Measurements from ENCODE around the gene MZT2A.
"Not testable (repeated sequence)": the region's sequence is repeated elsewhere in the genome, so short reads cannot be mapped to it uniquely, and the experiment has no call there.

The MZT2A gene

DNA sequence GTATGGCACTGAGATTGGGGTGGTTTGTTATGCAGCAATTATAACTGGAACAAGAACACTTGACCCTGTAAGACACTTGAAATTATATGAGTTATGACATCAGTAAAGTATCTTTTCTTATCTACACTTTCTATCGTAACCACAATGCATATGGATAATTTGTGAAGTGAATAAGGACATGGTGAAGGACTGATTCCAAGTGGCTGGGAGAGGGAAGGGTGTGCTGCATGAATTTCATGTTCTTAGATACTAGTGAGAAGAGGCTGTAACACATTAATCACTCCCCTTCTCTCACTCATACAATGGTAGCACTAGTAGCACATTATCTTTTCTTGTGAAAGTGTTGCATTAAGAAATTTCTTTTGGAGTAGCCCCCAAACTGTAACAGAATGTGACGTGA, 37.3 kb downstream of the MZT2A start:
- DNase-seq (ENCODE audit: low read depth), result not testable (repeated sequence)

DNA sequence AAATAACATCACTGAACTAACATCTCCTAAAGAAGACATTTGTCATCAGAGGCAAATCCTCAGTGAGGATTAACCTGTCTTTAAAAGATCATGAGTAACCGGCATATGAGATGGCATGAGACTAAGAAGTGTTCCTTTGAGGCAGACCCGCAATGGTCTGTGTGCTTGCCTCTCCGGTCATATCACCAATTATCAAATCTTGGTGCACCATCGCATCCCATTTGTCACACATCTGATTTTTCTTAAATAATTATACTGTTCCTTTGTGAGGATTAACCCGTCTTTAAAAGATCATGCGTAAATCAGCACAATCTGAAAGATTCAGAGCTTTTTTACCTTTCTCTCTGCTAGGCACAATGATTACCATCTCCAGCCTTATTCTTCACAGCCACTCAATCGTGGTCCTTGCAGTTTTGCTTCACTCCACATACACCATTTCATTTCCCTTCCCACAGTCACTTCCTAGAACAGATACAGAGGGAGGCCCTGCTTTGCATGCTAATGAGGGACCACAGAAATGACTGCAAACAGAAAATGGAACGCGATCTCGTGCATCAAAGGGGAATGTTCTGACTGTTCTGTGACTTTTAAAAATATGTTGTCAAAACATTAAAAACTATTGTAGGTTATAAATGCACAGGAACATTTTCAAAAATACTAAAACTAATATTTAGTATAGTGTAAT, 40.8 kb downstream of the MZT2A start:
- not testable (repeated sequence) for DNase-seq (ENCODE audit: low read depth)

GRCh38 chr2:131447981-131448380, 44.2 kb downstream of the MZT2A start:
- not testable (repeated sequence) for DNase-seq (ENCODE audit: low read depth)

DNA sequence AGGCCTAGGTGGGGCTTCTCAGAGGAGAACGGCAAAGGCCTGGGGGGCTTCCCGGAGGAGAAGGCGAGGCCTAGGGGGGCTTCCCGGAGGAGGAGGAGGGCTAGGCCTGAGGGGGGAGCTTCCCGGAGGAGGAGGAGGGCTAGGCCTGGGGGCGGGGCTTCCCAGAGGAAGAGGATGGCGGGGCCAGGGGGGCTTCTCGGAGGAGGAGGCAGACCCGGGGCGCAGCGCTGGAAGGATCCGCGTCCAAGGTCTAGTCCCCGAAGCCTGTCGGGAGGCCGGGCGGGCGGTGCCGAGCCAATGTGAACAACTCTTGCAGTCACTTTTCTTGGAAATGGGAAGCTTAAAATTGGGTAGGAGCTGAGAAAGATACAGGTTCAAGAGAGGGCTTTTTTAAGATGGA, 46.3 kb downstream of the MZT2A start:
- DNase-seq (ENCODE audit: low read depth), result no peak

DNA sequence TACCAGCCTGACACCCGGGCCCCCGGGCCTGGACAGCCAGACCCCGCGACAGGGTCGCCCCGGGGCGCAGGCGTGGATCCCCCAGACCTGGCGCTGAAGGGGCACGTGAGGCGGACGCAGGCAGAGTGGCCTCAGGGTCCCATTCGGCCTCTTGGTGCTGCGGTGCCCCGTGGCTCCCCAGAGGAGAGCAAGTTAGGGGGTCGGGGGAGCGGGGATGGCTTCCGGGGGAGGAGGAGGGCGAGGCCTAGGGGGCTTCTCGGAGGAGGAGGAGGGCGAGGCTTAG, 46.7 kb downstream of the MZT2A start:
- DNase-seq (ENCODE audit: low read depth), result not testable (repeated sequence)

GRCh38 chr2:131444736-131445514, 47.3 kb downstream of the MZT2A start:
- not testable (repeated sequence) for DNase-seq (ENCODE audit: low read depth)

GRCh38 chr2:131440742-131441468, 51.3 kb downstream of the MZT2A start:
- DNase-seq (ENCODE audit: low read depth), result not testable (repeated sequence)

Data from activated T-cell treated with anti-CD3 and anti-CD28 coated beads for 24 hours (primary cell).